ENCODE data around the gene METTL25.
A peak's percentile ranks its signal among the peaks of the same experiment; 100 is the strongest.

METTL25 gene

DNA sequence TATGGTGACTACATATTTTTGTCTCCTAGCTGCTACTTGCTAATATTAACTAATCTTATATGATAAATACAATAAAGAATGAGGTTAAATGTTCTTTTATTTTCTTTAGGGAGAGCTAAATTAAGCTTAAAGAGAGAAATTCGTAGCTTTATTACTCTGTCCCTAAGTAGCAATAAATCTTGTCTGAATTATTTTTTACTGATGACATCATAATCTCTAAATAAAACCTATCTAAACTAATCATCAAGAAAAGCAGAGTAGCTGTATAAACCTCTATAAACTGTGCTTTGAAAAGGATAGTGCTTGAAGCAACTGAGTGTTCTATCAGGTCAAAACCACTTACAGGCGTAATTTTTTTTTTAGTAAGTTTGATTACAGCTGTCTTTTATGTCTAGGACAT is 42.5 kb downstream of the METTL25 start:
- no peak for DNase-seq (ENCODE audit: low read depth)

GRCh38 chr12:82406651-82407050 is 48.3 kb downstream of the METTL25 start:
- H3K4me3 ChIP-seq (ENCODE audit: low read depth, low read length), result no peak overlapping the region
- TF ChIP-seq, protein P1, sequence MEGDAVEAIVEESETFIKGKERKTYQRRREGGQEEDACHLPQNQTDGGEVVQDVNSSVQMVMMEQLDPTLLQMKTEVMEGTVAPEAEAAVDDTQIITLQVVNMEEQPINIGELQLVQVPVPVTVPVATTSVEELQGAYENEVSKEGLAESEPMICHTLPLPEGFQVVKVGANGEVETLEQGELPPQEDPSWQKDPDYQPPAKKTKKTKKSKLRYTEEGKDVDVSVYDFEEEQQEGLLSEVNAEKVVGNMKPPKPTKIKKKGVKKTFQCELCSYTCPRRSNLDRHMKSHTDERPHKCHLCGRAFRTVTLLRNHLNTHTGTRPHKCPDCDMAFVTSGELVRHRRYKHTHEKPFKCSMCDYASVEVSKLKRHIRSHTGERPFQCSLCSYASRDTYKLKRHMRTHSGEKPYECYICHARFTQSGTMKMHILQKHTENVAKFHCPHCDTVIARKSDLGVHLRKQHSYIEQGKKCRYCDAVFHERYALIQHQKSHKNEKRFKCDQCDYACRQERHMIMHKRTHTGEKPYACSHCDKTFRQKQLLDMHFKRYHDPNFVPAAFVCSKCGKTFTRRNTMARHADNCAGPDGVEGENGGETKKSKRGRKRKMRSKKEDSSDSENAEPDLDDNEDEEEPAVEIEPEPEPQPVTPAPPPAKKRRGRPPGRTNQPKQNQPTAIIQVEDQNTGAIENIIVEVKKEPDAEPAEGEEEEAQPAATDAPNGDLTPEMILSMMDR (conservative IDR thresholded peaks at IDR 0.05; ENCODE audit: low read depth, low read length), result no peak
- DNase-seq (ENCODE audit: low read depth), result no peak

More for the DNA sequence above, 42.5 kb downstream of the METTL25 start:
- H3K4me3 ChIP-seq (ENCODE audit: low read depth, low read length), result no peak overlapping the region
- TF ChIP-seq, protein P1 (conservative IDR thresholded peaks at IDR 0.05; ENCODE audit: low read depth, low read length), result no peak

DNA sequence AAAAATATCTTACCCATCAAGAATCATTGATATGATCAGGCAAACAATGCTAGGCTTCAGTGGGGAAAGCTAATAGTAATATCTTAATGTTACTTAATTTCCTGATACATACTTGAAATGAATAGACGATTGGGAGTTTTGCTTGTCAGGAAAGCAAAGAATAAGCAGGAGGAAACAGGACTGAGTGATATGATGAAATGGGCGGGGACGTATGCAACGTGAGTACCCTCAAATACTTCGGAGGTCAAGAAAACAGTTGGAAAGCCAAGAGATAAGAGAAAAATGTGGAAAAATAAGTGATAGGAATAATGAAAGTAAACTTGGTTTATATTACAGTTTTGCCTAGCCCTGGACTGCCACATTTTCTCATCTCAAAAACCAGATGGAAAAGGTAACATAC is 49.2 kb downstream of the METTL25 start:
- DNase-seq (ENCODE audit: low read depth), result no peak
- H3K4me3 ChIP-seq (ENCODE audit: low read depth, low read length), result no peak overlapping the region
- TF ChIP-seq, protein P1 (conservative IDR thresholded peaks at IDR 0.05; ENCODE audit: low read depth, low read length), result no peak

DNA sequence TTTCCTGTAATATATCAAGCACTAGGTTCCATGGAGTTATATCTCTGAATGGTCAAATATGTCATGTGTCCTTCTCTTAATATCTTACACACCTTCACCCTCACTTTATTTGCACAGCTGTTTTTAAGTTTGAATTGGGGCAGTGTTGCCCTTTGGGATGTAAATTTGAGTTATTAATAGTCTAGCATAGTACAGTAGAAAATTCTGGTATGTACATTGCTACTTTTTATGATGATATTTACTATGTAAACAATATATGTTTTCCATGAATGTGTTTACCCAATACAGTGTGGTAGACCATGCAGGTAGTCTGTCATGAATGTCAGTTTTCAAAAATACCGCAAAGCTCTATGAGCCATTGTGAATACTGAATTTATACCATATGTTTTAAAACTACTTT is 50.5 kb downstream of the METTL25 start:
- TF ChIP-seq, protein P1 (conservative IDR thresholded peaks at IDR 0.05; ENCODE audit: low read depth, low read length), result no peak
- no peak for DNase-seq (ENCODE audit: low read depth)
- H3K4me3 ChIP-seq (ENCODE audit: low read depth, low read length), result no peak overlapping the region

DNA sequence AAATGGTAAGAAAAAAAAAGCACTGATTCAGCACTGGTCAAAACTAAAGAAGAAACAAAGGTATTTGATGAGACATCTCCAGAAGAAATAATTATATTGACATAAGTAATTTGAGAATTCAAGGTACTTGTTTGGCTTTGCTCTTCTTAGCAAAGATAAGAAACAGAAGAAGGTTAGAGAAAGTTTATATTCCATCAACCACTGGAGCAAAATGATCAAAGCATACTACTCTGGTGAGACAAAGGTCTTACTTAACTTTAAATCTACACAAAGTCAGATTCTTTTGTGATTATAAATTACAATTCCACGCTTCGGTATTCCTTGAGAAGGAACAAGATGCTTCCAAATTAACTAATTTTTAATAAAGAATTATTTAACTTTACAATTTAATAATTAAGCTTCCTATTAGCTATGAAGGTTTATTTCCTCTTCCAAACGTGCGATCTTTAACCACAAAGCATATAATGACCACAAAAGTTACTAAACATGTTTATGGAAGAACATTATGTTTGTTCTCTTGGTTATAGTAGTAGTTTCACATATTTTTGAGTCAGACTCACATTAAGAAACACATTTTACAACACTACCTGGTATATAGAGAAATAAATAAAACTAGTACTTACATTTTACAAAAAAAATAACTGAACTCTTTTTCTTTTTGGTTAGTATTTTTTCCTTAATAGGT is 53.4 kb downstream of the METTL25 start:
- TF ChIP-seq, protein P1 (conservative IDR thresholded peaks at IDR 0.05; ENCODE audit: low read depth, low read length), result no peak
- peak; percentile 12 for DNase-seq (ENCODE audit: low read depth)

GRCh38 chr12:82412246-82412645 is 53.9 kb downstream of the METTL25 start:
- TF ChIP-seq, protein P1 (conservative IDR thresholded peaks at IDR 0.05; ENCODE audit: low read depth, low read length), result no peak
- DNase-seq (ENCODE audit: low read depth), result no peak
- no peak overlapping the region for H3K4me3 ChIP-seq (ENCODE audit: low read depth, low read length)

More for the DNA sequence above, 53.4 kb downstream of the METTL25 start:
- no peak overlapping the region for H3K4me3 ChIP-seq (ENCODE audit: low read depth, low read length)

DNA sequence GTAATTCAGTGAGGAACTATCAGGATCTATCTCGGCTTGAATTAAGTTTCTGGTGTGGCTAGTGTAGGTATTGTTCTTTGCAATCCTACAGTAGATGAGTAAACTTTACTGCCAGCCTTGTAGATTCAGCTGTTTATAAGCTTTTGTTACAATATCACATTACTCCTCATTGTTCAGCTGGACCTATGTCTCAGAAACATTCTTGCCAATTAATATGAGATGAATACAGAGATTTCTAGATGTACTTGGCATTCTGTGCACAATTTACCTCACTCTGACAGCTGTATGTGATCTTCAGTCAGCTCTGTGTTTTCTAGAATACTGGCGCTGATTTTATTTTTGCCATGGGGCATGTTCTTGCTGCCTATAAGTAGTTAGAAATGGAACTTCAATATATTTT is 55.7 kb downstream of the METTL25 start:
- TF ChIP-seq, protein P1 (conservative IDR thresholded peaks at IDR 0.05; ENCODE audit: low read depth, low read length), result no peak
- H3K4me3 ChIP-seq (ENCODE audit: low read depth, low read length), result no peak overlapping the region
- DNase-seq (ENCODE audit: low read depth), result no peak

Data from choroid plexus epithelial cell (primary cell).